HG03571 (cell line): ENCODE measurements around the gene EFCAB6.

Experiments
- ATAC-seq: cut with Tn5 transposase; IDR thresholded peaks from one replicate; pipeline ENCODE4 v1.9.1; 2021; ENCODE audit not compliant: unreplicated experiment

The EFCAB6 gene

GRCh38 chr22:43511276-43511910 is 300.7 kb downstream of the EFCAB6 start:
- ATAC-seq: no peak

GRCh38 chr22:43510281-43511070 is 301.6 kb downstream of the EFCAB6 start:
- no peak for ATAC-seq

GRCh38 chr22:43509337-43509736 is 302.8 kb downstream of the EFCAB6 start:
- ATAC-seq: no peak

- ATAC-seq: no peak
Observed at GRCh38 chr22:43508489-43508888, 303.6 kb downstream of the EFCAB6 start.

GRCh38 chr22:43507235-43507634 is 304.9 kb downstream of the EFCAB6 start:
- ATAC-seq: no peak

- no peak for ATAC-seq
Observed at GRCh38 chr22:43506487-43506886, 305.6 kb downstream of the EFCAB6 start.

- no peak for ATAC-seq
Observed at GRCh38 chr22:43505896-43506295, 306.2 kb downstream of the EFCAB6 start.

- ATAC-seq: no peak
Observed at GRCh38 chr22:43505423-43505822, 306.7 kb downstream of the EFCAB6 start.

- ATAC-seq: no peak
Observed at GRCh38 chr22:43504666-43505261, 307.3 kb downstream of the EFCAB6 start.

GRCh38 chr22:43504068-43504467 is 308.0 kb downstream of the EFCAB6 start:
- ATAC-seq: no peak

- ATAC-seq: no peak
Observed at GRCh38 chr22:43502306-43502874, 309.7 kb downstream of the EFCAB6 start.

GRCh38 chr22:43501878-43502277 is 310.2 kb downstream of the EFCAB6 start:
- ATAC-seq: no peak

- ATAC-seq: no peak
Observed at GRCh38 chr22:43500792-43501785, 311.0 kb downstream of the EFCAB6 start.

- ATAC-seq: no peak
Observed at GRCh38 chr22:43498856-43499253, 313.2 kb downstream of the EFCAB6 start.

- no peak for ATAC-seq
Observed at GRCh38 chr22:43497956-43498855, 313.9 kb downstream of the EFCAB6 start.

- ATAC-seq: no peak
Observed at GRCh38 chr22:43493297-43493696, 318.8 kb downstream of the EFCAB6 start.

- no peak for ATAC-seq
Observed at GRCh38 chr22:43491737-43492136, 320.4 kb downstream of the EFCAB6 start.

- ATAC-seq: no peak
Observed at GRCh38 chr22:43491177-43491576, 320.9 kb downstream of the EFCAB6 start.

- ATAC-seq: no peak
Observed at GRCh38 chr22:43490311-43490710, 321.8 kb downstream of the EFCAB6 start.

GRCh38 chr22:43488937-43489336 is 323.2 kb downstream of the EFCAB6 start:
- ATAC-seq: no peak
